ENCODE measurements around the gene TMEM219. TPM values are rescaled to one million over a fixed set of nuclear protein-coding genes. Genes with fewer than 3 reads are reported as not detected.

The TMEM219 gene
- total and polyA plus RNA-seq, 9 of the 15 experiments (the other 6 are each of a cell fraction or from before 2014, with no cell fraction given), result 35.3 to 62.8 (median 55.5) TPM

- TF ChIP-seq ATF4 (CRISPR knock-in tag; IDR thresholded peaks at IDR 0.05) (0 out of 2 replicates have a peak, but pooled peaks have one; percentile 29), EGR1 (conservative IDR thresholded peaks at IDR 0.05) (peak; percentile 96), ZNF124 (CRISPR knock-in tag; IDR thresholded peaks at IDR 0.05) (no peak), SAFB2 (IDR thresholded peaks at IDR 0.05; ENCODE audit: borderline replicate concordance, low read depth, low read length, severe bottlenecking) (no peak), MLLT1 (IDR thresholded peaks at IDR 0.05) (0 out of 4 replicates have a peak, but pooled peaks of 1 of the 2 experiments have one; percentile 18), CHD2 (IDR thresholded peaks at IDR 0.05; ENCODE audit: low read depth, low read length) (0 out of 2 replicates have a peak, but pooled peaks have one; percentile 8), ZNF143 (CRISPR knock-in tag; IDR thresholded peaks at IDR 0.05) (no peak), FOXM1 (IDR thresholded peaks at IDR 0.05; ENCODE audit: low read depth) (no peak), FOXM1 (CRISPR knock-in tag; IDR thresholded peaks at IDR 0.05; ENCODE audit: low read depth) (no peak), HDAC6 (IDR thresholded peaks at IDR 0.05; ENCODE audit: low read depth, low read length) (no peak), RBM17 (IDR thresholded peaks at IDR 0.05; ENCODE audit: borderline replicate concordance, low read depth, low read length) (no peak), ZZZ3 (IDR thresholded peaks at IDR 0.05) (no peak), HOXB6 (CRISPR knock-in tag; IDR thresholded peaks at IDR 0.05; ENCODE audit: borderline replicate concordance) (no peak), POLR2B (IDR thresholded peaks at IDR 0.05; ENCODE audit: low read depth, partially characterized antibody) (peak; percentile 88), EP300 (IDR thresholded peaks at IDR 0.05; ENCODE audit: low read length) (no peak), MNT (conservative IDR thresholded peaks at IDR 0.05) (peak; percentile 84 to 90), SNRNP70 (optimal IDR thresholded peaks at IDR 0.05; ENCODE audit: low read depth, low read length) (no peak), SRF (CRISPR knock-in tag; IDR thresholded peaks at IDR 0.05) (no peak), FOXJ3 (CRISPR knock-in tag; IDR thresholded peaks at IDR 0.05) (no peak)
- TF ChIP-seq, protein P1, sequence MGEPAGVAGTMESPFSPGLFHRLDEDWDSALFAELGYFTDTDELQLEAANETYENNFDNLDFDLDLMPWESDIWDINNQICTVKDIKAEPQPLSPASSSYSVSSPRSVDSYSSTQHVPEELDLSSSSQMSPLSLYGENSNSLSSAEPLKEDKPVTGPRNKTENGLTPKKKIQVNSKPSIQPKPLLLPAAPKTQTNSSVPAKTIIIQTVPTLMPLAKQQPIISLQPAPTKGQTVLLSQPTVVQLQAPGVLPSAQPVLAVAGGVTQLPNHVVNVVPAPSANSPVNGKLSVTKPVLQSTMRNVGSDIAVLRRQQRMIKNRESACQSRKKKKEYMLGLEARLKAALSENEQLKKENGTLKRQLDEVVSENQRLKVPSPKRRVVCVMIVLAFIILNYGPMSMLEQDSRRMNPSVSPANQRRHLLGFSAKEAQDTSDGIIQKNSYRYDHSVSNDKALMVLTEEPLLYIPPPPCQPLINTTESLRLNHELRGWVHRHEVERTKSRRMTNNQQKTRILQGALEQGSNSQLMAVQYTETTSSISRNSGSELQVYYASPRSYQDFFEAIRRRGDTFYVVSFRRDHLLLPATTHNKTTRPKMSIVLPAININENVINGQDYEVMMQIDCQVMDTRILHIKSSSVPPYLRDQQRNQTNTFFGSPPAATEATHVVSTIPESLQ (CRISPR knock-in tag; IDR thresholded peaks at IDR 0.05), result peak; percentile 84
- TF ChIP-seq, protein P2, sequence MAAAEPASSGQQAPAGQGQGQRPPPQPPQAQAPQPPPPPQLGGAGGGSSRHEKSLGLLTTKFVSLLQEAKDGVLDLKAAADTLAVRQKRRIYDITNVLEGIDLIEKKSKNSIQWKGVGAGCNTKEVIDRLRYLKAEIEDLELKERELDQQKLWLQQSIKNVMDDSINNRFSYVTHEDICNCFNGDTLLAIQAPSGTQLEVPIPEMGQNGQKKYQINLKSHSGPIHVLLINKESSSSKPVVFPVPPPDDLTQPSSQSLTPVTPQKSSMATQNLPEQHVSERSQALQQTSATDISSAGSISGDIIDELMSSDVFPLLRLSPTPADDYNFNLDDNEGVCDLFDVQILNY (CRISPR knock-in tag; IDR thresholded peaks at IDR 0.05), result no peak; the same call in 1 of the 2 replicates
Observed at GRCh38 chr16:29973384-29974246, 11.7 kb downstream of the TMEM219 start, which contains the start of gene TAOK2 (continued).
